Measurements from ENCODE around the gene KLF18.

DNA sequence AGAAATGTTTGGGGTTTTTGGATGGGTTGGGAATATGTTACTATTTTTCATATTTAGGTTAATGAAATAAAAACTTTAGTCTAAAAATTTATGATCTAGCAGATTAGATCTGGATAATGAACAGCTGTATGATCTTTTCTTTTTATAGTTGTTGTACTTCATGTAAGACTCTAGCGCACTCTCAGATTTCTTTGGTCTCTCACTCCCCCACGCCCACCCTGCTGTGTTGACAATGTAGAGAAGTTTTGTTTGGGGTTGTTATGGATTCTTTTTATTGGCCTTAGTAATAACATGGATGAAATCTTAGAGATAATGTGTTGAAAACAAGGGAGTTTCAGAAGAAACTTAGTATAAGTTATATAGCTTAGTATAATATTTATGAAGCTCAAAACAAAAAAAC, 5.5 kb downstream of the KLF18 start:
- no peak for TF ChIP-seq HDGF (IDR thresholded peaks at IDR 0.05; ENCODE audit: borderline replicate concordance)
- TF ChIP-seq SUZ12 (IDR thresholded peaks at IDR 0.05): no peak
- TF ChIP-seq FOXM1 (IDR thresholded peaks at IDR 0.05; ENCODE audit: borderline replicate concordance): no peak
- TF ChIP-seq BHLHE40 (IDR thresholded peaks at IDR 0.05; ENCODE audit: borderline replicate concordance): no peak
- no peak for TF ChIP-seq ELF4 (IDR thresholded peaks at IDR 0.05)
- no peak for TF ChIP-seq TARDBP (IDR thresholded peaks at IDR 0.05)
- TF ChIP-seq ARNT (IDR thresholded peaks at IDR 0.05): no peak
- no peak for TF ChIP-seq FOXK2 (IDR thresholded peaks at IDR 0.05)
- no peak for TF ChIP-seq FOXA1 (IDR thresholded peaks at IDR 0.05)
- TF ChIP-seq CTBP1 (IDR thresholded peaks at IDR 0.05; ENCODE audit: borderline replicate concordance): no peak
- no peak for TF ChIP-seq SP1 (IDR thresholded peaks at IDR 0.05)
- no peak for TF ChIP-seq LEF1 (IDR thresholded peaks at IDR 0.05; ENCODE audit: borderline replicate concordance)
